ENCODE measurements around the gene SEMA4F.
"Not testable (repeated sequence)": the region's sequence is repeated elsewhere in the genome, so short reads cannot be mapped to it uniquely, and the experiment has no call there.

SEMA4F gene, protein sequence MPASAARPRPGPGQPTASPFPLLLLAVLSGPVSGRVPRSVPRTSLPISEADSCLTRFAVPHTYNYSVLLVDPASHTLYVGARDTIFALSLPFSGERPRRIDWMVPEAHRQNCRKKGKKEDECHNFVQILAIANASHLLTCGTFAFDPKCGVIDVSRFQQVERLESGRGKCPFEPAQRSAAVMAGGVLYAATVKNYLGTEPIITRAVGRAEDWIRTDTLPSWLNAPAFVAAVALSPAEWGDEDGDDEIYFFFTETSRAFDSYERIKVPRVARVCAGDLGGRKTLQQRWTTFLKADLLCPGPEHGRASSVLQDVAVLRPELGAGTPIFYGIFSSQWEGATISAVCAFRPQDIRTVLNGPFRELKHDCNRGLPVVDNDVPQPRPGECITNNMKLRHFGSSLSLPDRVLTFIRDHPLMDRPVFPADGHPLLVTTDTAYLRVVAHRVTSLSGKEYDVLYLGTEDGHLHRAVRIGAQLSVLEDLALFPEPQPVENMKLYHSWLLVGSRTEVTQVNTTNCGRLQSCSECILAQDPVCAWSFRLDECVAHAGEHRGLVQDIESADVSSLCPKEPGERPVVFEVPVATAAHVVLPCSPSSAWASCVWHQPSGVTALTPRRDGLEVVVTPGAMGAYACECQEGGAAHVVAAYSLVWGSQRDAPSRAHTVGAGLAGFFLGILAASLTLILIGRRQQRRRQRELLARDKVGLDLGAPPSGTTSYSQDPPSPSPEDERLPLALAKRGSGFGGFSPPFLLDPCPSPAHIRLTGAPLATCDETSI

DNA sequence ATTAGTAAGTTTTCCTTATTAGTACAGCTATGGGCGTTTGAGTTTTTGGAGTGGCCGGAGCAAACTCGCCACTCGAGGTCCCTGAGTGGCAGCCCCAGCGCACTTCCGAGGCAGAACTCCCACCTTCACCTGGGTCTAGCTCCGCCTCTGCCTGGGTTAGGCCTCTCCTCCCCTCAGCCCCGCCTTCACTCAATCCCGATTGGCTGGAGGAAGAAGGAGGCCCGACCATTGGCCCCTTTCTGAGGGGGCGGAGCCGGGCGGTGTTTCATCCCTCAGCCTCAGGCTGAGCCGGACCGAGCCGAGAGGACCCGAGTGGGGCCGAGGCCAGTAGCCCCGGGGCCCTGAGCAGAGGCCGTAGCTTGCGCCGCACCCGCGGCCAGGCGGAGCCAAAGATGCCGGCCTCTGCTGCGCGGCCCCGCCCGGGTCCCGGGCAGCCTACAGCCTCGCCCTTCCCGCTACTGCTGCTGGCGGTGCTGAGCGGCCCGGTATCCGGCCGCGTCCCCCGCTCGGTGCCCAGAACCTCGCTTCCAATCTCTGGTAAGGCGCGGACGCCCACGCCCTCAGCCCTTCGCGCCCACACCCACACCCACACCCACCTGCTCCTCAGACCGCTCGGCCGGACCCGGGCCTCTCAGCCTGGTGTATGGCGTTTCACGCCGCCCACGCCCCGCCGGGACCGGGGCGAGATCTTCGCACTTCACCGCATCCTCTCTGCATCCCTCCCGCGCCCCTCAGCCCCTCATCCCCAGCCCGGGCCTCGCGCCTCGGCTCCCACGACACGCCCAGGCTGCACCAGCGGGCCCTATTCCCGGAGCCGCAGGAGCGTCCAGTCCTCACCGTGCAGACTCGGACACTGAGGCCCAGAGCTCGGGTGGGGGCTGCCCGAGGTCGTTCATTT lies at the start of gene SEMA4F:
SEMA4F (plus strand) TSS at position 263 of the 898 bp plus-strand sequence; CDS start at position 393, 130 bp downstream.
- peak; percentile 96 for DNase-seq

DNA sequence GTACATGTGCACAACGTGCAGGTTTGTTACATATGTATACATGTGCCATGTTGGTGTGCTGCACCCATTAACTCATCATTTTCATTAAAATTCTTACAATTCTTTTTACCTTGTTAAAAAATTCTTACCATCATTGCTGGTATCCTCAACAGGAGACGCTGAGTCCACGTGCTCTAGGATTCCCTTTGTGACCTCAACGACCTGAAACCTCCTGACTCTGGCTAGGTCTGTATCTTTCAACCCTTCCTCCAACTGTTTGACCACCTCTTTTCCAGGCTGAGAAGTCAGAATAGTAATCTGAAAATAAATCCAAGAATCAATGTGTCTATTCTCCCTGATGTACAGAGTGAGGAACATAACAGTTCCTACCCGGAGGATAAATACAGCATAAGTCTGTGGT lies 47.1 kb upstream of the SEMA4F start:
- DNase-seq, result no peak

- DNase-seq, result no peak
Measured at GRCh38 chr2:74617122-74617521, 36.9 kb upstream of the SEMA4F start.

DNA sequence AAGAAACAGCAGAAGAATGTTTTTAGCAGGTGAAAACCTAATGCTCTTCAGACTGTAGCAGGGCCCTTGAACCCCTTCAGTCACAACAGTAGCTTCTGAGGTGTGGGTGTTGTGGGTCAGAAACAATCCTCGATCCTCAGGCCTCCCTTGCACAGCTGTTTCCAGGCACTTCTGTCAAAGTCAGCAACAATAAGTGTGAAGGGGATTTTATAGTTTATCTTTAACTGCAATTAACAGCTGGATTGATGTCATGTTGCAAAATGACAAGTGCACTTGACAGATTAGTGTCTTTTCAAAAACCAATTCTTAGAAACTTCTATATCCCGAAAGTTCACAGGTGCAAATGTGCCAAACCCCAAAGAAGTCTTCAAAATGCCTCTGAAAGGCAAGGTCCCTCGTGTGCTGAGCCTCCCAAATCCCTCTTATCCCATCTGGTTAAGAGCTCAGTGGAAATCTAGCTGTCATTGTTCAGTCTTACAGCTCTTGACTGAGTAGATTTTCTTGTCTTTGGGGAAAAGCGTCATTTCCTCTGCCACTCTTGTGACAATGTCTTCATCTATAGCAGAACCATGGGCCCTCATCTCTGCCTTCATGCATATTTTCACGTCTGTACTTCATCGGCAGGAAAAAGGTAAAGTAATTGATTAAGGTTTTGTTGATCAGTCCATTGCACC lies 35.5 kb upstream of the SEMA4F start:
- no peak for DNase-seq

GRCh38 chr2:74619651-74620297 lies 34.3 kb upstream of the SEMA4F start:
- no peak for DNase-seq

DNA sequence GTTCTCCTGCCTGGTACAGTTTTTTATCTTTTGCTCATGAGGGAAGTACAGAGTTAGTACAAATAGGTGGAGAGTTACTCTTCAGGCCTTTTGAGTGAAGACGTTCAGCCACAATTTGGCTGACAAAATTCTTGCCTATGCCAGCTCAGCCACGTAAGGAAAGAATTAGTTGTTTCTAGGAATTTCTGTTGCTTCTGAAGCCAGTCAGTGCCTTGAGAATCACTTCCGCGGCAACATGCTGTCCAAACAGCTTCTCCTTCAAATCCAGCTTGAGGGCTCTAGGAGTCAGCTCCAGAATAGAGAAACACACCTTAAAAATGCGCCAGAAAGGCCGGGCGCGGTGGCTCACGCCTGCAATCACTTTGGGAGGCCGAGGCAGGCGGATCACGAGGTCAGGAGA lies 33.4 kb upstream of the SEMA4F start:
- no peak for DNase-seq

- DNase-seq, result no peak
Measured at GRCh38 chr2:74625658-74626425, 28.2 kb upstream of the SEMA4F start.

DNA sequence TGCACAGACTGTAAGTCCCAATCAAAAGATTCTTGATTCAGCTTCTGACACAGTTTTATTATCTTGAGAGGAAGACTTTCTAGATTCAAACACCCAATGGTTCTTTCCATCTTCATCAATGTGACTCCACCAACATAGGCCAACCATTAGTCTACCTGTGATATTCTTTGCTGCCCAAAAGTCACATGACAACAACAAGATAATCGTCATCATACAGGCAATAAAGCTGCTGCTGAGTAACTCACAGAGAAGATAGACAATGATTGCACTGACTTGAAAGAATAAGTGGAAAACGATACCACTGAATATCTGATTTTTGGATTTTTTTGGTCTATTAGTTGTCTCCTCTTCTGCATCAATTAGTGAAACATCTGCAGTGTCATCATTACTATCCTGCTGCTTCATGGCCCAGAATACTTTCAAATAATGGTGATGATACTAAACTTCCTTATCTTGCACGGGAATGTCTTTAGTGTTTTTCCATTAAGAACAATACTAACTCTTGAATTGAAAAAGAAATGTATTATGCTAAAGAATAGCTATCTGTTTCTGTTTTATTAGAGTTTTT lies 25.4 kb upstream of the SEMA4F start:
- no peak for DNase-seq

DNA sequence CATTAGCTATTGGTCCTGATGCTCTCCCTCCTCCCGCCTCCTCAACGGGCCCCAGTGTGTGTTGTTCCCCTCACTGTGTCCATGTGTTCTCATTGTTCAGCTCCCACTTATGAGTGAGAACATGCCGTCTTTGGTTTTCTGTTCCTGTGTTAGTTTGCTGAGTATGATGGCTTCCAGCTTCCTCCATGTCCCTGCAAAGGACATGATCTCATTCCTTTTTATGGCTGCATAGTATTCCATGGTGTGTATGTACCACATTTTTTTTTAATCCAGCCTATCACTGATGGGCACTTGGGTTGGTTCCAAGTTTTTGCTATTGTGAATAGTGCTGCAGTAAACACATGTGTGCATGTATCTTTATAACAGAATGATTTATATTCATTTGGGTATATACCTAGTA lies 23.6 kb upstream of the SEMA4F start:
- not testable (repeated sequence) for DNase-seq

DNA sequence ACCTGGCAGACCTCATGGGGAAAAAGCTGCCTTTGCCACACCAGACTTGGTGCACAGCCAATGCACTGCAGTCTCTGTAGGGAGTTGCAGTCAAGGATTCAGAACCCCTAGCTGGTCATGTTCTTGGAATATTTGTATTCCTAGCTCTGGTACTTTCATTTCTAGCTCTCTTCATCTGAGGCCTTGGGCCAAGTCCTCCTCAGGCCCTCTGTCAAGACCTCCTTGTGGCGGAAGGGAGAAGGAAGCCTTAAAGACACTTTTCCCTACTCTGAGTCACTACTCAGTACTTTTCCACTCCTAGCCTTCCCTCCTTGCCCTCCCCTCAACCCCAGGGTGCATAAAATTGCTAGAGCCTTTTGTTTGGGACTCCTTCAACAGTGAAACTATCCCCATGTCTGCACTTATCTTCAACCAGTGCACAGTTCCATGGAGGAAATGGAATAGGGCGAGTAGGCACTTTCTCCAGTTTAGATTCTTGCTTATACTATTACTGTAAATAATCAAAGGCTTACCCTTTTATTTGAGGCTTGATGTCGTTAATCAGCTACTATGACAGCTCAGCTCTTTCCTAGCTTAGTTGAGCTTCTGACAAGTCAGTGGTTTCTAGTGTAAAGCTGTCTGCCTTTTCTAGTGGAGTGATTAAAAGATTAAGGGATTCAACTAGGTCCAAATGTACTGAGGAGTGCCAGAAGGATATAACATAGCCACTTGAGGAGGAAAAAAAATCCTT lies 21.7 kb upstream of the SEMA4F start:
- DNase-seq, result no peak

- no peak for DNase-seq
Measured at GRCh38 chr2:74632939-74633312, 21.1 kb upstream of the SEMA4F start.

- DNase-seq, result no peak
Measured at GRCh38 chr2:74639550-74639949, 14.5 kb upstream of the SEMA4F start.

DNA sequence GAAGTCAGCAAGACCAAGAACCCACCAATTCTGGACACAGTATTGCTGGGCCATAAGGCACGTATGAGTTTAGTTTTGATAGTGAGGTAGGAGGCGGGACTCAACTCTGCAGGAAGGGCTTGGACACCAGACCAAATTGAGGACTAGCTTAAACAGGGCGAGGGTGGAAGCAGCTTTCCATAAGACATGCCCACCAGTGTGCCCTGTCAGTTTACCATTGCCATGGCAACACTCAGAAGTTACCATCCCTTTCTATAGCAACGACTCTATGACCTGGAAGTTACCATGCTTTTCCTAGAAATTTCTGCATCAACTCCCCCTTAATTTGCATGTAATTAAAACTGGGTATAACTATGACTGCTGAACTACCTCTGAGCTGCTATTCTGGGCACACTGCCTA lies 8.7 kb upstream of the SEMA4F start:
- DNase-seq, result no peak

- DNase-seq, result no peak
Measured at GRCh38 chr2:74646201-74646600, 7.8 kb upstream of the SEMA4F start.

GRCh38 chr2:74646834-74647482 lies 7.1 kb upstream of the SEMA4F start:
- no peak for DNase-seq

DNA sequence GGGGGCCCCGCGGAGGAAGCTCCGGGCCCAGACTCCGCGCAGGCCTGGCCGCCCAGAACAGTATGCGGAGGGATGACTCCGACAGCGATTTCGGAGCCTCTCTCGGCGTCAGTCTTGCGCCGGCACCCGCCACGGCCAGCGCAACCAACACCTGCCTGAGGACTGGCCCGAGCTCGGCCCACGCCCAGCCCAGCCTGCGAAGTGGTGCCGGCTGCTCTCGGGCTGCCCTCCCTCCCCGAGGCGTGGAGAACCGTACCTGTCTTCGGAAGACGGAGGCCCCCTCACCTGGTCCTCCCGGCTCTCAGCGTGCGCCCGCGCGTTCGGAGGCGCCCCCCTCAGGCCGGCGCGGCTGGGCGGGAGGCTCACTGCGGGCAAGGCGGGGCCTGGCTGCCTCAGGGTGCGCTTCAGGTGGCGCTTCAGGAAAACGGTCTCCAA lies 6.0 kb upstream of the SEMA4F start, which contains the start of gene M1AP:
M1AP (minus strand) TSS at position 322 of the 435 bp plus-strand sequence. CDS start 8,055 bp downstream, outside the sequence.
- DNase-seq, result no peak

GRCh38 chr2:74653589-74653984 lies 460 bp upstream of the SEMA4F start:
- DNase-seq, result no peak

- DNase-seq, result no peak
Measured at GRCh38 chr2:74655579-74655978, 1.5 kb downstream of the SEMA4F start.

DNA sequence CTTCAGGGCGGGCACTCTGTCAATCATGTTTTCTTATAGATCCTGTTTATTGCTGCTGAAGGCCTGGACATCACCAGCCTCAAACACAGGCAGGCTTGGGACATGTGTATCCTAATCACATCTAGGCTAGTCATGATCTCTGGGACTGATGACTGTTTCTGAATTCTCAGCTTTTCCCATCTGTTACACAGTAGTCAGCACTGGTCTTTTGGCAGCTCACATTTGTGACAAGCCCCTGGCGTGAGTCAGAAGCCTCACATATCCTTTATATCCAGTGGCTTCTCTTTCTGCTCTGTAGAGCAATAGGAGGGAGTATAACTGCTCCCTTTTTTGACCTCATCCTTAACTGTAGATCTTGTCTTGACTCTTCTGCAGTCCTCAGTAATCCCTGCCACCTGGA lies 4.5 kb downstream of the SEMA4F start:
- DNase-seq, result peak; percentile 40

Measured in NCI-H1694 (cell line).